AG09309 (cell line): Measurements from ENCODE around the gene HSD11B1L.

Experiments used
- DNase-seq: peaks from one replicate; pipeline ENCODE4 v3.0.0-alpha.2; 2010; ENCODE audit warnings: low read depth
- H3K4me3 ChIP-seq: 2 replicates; pipeline ENCODE4 v1.5.1; 2011; ENCODE audit warnings: mild to moderate bottlenecking, low read depth, low read length, moderate library complexity; ENCODE audit not compliant: control insufficient read depth
- TF ChIP-seq, protein P1 (sequence below): IDR thresholded peaks from 2 replicates; pipeline ENCODE4 v1.5.1; 2011; ENCODE audit warnings: mild to moderate bottlenecking, low read depth, low read length, inconsistent platforms; ENCODE audit not compliant: insufficient read depth, control insufficient read depth; ENCODE audit errors: missing control alignments

Gene HSD11B1L

DNA sequence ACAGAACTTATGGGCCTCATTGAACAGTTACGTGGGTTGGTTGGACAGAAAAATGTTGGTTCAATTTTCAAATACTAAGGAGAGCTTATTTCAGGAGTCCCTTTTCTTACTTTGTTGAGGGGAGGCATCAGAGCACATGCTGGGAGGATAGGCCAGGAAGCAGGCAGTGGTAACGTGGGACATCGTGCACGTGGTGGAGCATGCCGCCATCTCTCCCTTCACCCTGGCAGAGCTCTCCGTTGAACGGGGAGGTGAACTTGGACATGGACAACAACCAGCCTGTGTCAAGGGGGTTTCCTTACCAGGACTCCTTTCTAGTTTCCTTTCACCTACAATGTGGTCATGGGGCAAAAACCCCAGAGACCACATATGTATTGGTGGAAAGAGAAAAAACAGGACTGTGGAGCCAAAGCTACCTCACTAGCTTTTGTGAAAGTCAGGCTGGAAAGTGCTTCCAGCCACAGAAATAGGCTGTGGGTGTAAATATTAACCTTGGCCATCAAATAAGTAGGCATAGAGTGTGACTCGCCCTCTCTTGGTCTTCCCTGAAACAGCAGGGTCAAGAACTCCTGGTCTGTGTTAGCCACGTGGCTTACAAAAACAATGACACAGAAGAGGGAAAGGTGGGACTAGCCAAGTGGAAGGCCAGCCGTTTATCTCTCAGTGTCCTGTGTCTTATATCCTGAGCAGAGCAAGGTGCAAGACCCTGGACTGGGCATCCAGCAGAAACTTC, 14.9 kb upstream of the HSD11B1L start:
- peak; percentile 28 for DNase-seq
- H3K4me3 ChIP-seq = no peak overlapping the region
- TF ChIP-seq, protein P1, sequence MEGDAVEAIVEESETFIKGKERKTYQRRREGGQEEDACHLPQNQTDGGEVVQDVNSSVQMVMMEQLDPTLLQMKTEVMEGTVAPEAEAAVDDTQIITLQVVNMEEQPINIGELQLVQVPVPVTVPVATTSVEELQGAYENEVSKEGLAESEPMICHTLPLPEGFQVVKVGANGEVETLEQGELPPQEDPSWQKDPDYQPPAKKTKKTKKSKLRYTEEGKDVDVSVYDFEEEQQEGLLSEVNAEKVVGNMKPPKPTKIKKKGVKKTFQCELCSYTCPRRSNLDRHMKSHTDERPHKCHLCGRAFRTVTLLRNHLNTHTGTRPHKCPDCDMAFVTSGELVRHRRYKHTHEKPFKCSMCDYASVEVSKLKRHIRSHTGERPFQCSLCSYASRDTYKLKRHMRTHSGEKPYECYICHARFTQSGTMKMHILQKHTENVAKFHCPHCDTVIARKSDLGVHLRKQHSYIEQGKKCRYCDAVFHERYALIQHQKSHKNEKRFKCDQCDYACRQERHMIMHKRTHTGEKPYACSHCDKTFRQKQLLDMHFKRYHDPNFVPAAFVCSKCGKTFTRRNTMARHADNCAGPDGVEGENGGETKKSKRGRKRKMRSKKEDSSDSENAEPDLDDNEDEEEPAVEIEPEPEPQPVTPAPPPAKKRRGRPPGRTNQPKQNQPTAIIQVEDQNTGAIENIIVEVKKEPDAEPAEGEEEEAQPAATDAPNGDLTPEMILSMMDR = peak; percentile 25

DNA sequence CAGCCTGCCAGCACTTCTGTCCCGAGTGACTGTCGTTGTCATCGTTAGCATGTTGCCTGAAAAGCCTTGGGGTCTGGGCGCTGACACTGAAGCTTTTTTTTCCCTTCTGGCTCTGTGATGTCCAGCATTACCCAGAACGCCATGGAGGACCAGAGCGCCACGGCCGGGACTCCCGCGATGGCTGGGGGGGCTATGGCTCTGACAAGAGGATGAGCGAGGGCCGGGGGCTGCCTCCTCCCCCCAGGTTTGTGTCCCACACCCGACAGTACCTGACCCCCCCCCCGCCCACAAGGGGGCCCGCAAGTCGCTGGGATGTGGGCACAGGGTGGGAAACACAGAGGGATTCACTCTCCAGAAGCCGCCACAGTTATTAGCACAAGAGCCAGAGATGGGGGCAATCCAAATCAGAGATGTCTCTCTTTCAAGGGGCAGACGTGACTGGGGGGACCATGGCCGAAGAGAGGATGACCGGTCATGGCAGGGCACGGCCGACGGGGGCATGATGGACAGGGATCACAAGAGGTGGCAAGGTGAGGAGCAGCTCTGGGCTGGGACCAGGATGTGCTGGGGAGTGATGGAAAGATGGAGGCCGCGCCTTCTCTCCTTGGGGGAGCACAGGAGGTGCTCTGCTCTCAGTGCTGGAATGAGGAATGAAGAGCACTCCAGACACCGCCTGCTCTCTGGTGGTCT, 13.8 kb upstream of the HSD11B1L start:
- TF ChIP-seq, protein P1 = no peak
- H3K4me3 ChIP-seq = no peak overlapping the region
- no peak for DNase-seq

DNA sequence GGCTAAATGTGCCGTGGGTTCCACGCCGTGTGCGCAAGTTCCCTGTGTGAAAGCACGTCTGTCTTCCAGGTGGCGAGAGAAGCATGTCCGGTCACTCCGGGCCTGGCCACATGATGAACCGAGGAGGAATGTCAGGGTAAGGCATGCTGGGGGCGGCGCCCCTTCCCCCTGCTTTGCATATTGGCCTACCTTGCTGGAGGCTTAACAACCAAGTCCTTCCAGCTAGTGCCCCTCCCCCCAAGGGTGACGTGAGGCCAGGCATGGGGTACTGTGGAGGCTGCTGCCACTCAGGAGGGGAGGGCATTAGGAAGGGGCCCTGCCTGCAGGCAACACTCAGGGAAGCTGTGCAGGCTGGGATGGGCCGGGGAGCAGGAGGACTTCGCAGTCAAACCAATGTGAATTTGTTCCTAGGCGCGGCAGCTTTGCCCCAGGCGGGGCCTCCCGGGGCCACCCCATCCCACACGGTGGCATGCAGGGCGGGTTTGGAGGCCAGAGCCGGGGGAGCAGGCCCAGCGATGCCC, 13.0 kb upstream of the HSD11B1L start:
- TF ChIP-seq, protein P1 = no peak
- DNase-seq = no peak

DNA sequence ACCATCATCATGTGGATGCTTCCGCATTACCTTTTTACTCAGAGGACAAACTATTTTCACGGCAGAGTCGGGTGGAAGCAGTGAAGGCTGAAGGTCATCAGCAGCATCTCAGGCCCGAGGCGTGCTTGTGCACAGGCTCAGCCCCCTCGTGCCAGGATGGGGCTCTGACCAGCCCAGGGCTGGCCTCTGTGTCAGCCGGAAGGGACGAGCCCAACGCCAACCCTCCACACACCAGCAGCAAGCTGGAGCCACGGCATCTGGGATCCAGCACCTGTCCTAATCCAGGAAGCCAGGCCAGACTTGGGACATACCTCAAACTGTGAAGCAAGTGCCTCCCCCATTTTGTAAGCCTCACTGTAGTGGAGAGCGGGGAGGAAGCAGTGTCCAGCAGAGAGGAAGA, 11.6 kb upstream of the HSD11B1L start:
- no peak overlapping the region for H3K4me3 ChIP-seq
- TF ChIP-seq, protein P1 = no peak
- DNase-seq = no peak

More for the DNA sequence above, 13.0 kb upstream of the HSD11B1L start:
- no peak overlapping the region for H3K4me3 ChIP-seq

DNA sequence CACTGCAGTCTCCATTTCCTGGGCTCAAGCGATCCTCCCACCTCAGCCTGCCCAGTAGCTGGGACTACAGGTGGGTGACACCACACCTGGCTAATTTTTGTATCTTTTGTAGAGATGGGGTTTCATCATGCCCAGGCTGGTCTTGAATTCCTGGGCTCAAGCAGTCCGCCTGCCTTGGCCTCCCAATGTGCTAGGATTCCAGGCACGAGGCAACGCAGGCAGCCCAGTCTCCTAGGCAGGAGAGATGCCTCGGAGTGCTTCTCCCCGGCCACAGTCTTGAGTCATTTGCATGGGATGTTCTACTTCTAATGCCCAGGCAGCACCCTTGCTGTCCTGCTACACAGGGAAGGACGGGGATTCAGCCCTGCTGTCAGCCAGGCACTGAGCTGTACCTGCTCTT, 9.2 kb upstream of the HSD11B1L start:
- H3K4me3 ChIP-seq = no peak overlapping the region
- TF ChIP-seq, protein P1 = no peak
- DNase-seq = no peak

DNA sequence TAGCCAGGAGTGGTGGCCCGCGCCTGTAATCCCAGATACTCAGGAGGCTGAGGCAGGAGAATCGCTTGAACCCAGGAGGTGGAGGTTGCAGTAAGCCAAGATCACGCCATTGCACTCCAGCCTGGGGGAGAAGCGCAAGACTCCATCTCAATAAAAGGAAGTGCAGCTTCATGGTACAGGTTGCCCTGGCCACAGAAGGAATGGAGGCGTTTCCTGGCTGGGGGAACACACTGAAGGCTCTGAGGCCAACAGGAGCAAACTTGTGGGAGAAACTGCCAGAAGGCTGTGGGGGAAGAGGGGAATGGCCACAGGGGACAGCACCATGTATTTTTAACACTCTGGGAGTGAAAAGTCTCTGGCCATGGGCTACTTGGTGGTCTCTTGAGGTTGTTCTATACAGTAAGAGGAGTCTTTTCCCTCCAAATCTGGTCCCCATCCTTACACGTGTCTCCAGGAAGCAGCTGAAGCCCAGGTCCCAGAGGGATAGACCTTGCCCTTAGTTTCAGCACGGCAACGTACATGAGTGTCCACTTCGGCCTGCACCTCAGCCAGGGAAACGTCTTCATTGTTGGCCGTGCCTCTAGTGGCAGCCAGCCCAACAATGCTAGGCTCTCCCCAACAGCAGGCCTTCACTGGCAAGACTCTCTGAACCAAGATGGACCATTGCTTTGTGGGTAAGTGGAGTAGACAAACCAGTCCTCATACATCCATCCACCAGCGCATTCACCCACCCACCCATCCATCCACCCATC, 7.9 kb upstream of the HSD11B1L start:
- H3K4me3 ChIP-seq = no peak overlapping the region
- TF ChIP-seq, protein P1 = no peak
- DNase-seq = no peak
